GM12892 (cell line): Measurements from ENCODE around the gene TUBA8.
"Not testable (repeated sequence)": the region's sequence is repeated elsewhere in the genome, so short reads cannot be mapped to it uniquely, and the experiment has no call there.

Source experiments
- DNase-seq: peaks from one replicate; pipeline ENCODE4 v3.0.0; 2011; ENCODE audit not compliant: insufficient read length
- FAIRE-seq: peaks from 2 replicates; lab custom pipeline; 2011; peaks lifted over from hg19 to GRCh38; lab: Jason Lieb, UNC
- POLR2A ChIP-seq: IDR thresholded peaks from 2 replicates; pipeline ENCODE4 v1.6.1; 2011; ENCODE audit warnings: low read depth, low read length, control low read depth
- POLR2AphosphoS5 ChIP-seq: IDR thresholded peaks from 2 replicates; pipeline ENCODE4 v1.6.1; 2011; ENCODE audit warnings: low read depth, low read length, control low read depth
- TAF1 ChIP-seq: IDR thresholded peaks from 2 replicates; pipeline ENCODE4 v1.6.1; 2011; ENCODE audit warnings: low read depth, mild to moderate bottlenecking, control low read depth, low read length, borderline replicate concordance

TUBA8 gene

GRCh38 chr22:18070041-18070440 is 40.6 kb upstream of the TUBA8 start:
- no peak for FAIRE-seq
- TF ChIP-seq POLR2A, result no peak
- TF ChIP-seq TAF1, result no peak
- TF ChIP-seq POLR2AphosphoS5, result no peak
- no peak for DNase-seq

DNA sequence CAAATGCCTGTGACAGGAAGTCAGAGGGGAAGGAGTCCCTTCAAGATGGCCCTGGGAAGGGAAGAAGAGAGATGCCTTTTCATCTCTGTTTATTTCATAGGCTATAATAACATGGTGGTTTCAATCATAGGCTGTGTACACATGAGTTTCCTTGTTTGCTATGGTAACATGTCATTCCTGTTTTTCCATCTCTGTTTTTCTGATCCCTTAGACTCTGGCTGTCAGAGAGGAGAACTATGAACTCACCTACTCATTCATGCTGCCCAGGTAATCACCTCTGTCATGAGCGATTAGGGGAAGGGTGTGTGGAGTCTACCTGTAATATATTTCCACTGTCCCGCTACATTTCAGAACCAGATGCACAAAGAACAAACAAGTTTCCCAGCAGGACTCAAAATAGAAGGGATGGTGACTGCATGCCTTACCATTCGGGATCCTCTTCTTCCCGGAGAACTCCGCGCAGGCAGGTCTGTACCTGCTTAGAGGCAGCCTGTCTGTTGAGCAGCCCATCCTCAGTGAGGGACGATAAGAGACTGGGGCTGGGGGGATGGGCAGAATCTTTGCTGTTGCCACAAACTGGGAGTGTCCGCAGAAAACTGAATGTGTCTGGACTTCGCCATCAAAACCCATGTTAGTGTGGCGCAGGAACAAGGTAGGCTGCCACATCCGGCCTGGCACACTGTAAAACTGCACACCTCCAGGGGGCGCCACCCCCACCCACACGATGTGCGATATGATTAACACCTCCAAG is 39.9 kb upstream of the TUBA8 start:
- DNase-seq (no peak), FAIRE-seq (no peak)
- TF ChIP-seq TAF1, result no peak
- no peak for TF ChIP-seq POLR2A
- TF ChIP-seq POLR2AphosphoS5, result no peak

DNA sequence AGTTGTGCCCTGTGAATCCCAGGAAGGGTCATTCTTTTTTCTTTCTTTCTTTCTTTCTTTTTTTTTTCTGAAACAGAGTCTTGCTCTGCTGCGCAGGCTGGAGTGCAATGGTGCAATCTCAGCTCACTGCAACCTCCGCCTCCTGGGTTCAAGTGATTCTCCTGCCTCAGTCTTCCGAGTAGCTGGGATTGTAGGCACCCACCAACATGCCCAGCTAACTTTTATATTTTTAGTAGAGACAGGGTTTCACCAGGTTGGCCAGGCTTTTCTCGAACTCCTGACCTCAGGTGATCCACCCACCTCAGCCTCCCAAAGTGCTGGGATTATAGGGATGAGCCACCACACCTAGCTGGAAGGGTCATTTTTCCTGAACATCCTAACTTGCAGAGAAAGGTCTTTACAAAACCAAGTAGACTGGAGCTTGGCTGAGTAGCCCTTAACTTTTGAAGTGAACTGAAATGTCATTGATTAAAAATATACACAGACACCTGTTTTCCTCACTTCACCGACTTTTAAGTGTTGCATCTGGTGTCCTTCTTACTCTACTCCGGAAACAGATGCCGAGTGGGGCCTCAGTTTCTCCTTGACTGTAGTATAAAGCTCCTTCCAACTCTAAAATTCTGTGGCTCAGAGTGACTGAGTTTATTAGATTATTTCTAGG is 39.2 kb upstream of the TUBA8 start:
- DNase-seq, FAIRE-seq: not testable (repeated sequence)

GRCh38 chr22:18071968-18072310 is 38.7 kb upstream of the TUBA8 start:
- TF ChIP-seq POLR2AphosphoS5 (no peak), TAF1 (no peak), POLR2A (no peak)
- FAIRE-seq, result no peak
- DNase-seq, result no peak

GRCh38 chr22:18073467-18073866 is 37.1 kb upstream of the TUBA8 start:
- FAIRE-seq (no peak), DNase-seq (no peak)
- TF ChIP-seq POLR2AphosphoS5 (no peak), TAF1 (no peak), POLR2A (no peak)

- FAIRE-seq, DNase-seq: not testable (repeated sequence)
Measured at GRCh38 chr22:18073927-18074326, 36.7 kb upstream of the TUBA8 start.

DNA sequence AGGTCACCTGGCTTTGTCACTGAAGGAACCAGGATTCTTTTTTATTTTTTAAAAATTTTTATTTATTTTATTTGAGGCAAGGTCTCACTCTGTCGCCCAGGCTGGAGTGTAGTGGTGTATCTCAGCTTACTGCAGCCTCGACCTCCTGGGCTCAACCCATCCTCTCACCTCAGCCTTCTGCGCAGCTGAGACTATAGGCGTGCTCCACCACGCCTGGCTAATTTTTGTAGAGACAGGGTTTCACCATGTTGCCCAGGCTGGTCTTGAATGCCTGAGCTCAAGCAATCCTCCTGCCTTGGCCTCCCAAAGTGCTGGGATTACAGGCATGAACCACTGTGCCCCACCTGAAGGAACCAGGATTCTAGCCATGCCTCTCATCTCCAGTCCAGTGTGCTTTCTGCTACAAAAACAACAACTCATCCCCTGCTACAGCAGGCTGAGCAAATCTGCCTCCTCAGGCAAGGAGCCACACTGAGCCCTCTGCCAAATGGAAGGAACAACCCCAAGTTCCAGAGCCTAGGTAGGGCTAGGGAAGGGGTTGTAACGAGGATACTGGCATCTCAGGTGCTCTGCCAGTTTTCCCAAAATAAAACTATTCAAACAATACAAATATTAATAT is 35.4 kb upstream of the TUBA8 start:
- no peak for DNase-seq

DNA sequence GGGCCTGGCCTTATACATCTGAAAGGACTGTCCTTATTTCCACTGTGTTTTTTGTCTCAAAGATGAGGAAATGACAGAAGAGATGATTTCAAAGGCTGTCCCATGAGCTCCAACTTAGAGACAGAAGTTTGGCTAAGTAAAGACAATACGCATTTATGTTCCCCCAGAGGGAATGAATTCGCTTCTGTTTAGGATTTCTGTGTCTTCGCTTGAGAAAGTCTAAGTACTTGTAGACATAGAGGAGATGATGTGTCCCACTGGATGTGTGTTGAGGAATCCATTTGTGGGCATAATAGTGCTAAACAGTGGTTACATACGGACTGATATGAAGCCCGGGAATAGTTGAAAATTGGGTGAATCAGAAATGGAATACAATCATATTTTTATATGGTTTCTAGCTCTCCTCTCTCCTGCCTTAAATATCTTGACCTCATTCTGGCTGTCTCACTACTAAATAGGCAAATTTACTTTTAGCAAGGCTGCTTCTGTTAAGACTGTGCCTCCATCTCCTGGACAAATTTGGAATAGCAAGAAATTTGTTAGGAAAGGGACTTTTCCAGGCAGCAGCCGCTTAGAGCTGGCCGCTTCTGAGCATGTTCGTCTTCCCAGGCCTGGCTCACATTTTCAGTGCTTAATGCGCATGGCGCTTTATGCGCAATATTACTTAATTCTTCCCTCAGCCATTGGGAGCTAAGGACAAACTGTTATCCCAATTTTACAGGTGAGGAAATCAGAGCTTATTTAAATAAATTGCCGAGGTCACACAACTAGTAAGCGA is 34.7 kb upstream of the TUBA8 start:
- TF ChIP-seq POLR2AphosphoS5 (no peak), TAF1 (no peak), POLR2A (no peak)
- FAIRE-seq (peak; percentile 53), DNase-seq (no peak)

More for the DNA sequence above, 35.4 kb upstream of the TUBA8 start:
- TF ChIP-seq POLR2AphosphoS5, result no peak
- no peak for FAIRE-seq

DNA sequence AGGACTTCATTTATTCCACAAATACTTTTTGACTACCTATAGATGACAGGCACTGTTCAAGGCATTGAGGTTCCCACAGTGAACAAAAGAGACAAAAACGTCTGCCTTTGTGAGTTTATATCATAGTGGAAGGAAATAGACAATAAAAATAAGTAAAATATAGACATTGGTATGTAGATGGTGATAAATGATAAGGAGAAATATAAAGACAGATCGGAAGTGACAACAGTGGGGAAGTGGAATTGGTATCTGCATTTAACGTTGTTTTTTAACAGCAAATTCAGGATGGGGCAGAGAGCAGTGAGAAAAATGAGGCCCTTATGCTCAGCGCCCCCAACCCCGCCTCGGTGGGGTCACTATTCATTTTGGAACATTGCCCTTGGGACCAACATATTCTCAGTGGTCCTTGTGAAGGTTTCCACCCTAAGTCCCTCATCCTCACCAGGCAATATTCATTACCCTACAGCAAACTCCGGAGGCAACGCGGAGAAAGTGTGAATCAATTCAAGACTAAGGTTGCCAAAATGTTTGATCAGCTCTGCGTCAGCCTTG is 33.4 kb upstream of the TUBA8 start:
- TF ChIP-seq POLR2A, result no peak
- no peak for TF ChIP-seq TAF1
- TF ChIP-seq POLR2AphosphoS5, result no peak
- FAIRE-seq (no peak), DNase-seq (no peak)

DNA sequence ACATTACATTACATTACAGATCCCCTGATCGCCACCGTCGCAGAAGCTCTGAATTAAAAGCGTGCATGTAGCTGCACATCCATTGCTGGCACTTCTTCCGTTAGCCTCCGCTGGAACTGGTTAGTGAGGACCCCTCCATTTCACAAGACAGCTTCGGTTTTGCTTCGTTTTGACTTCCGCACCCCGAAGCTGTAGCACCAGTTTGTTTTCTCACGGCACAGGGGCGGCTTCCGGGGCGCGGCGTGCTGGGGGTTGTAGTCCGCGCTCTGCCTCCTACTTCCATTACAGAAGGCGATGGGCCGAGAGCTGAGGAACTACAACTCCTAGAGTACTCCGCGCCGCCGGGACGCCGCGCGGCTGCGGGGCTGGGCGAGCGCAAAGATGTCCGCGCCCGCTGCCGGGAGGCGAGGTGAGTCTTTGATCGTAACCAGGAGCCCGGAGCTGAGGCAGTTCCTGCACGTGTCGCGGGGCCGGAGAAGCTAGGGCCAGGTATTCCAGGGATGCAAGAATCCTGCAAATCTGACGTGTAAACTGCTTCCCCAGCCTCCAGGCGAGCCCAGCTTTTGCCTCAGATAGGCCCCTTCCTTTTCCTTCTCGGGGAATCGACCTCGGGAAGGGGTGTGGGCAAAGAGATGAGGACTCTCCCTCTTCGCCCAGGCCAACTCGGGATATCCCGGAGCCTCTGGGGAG is 32.8 kb upstream of the TUBA8 start, which contains the start of gene PEX26:
PEX26 (plus strand) TSS at position 352 of the 690 bp plus-strand sequence. CDS start 387 bp downstream, outside the sequence.
- peak; percentile 96 for FAIRE-seq
- TF ChIP-seq POLR2A (peak; percentile 89), TAF1 (peak; percentile 80), POLR2AphosphoS5 (peak; percentile 91)
- peak; percentile 88 for DNase-seq

DNA sequence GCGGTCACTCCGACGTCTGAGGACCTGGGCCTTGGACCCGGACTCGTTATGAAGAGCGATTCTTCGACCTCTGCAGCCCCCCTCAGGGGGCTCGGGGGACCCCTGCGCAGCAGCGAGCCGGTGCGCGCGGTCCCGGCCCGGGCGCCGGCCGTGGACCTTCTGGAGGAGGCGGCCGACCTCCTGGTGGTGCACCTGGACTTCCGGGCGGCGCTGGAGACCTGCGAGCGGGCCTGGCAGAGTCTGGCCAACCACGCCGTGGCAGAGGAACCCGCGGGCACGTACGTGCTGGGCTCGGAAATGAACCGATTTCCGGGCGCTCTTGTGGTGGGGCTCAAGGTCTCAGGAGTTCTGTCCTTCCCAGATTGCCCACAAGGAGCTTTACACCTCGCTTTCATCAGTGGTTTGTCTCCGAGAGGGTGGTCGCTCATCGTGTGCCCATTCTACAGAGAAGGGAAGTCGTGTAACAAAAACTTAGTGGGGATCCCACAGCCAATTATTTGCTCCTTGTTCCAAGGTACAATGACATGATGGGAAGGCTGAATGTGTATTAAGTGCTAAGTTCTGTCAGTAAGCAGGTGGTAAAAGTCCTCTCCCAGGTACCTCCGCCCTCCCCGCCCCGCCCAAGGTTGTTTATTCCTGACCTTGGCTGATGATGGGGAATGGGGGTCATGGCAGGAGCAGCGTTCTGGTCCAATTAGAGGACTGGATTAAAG is 32.1 kb upstream of the TUBA8 start:
- TF ChIP-seq POLR2A (no peak), TAF1 (peak; percentile 45; the same call in 1 of the 2 replicates)
- no peak for DNase-seq
- peak; percentile 74 for FAIRE-seq
